GM10248 (cell line): ENCODE data around the gene CYTIP.

Experiments
- CTCF ChIA-PET: fragments of 300-600 bp; sonication (Branson Sonifier 250); formaldehyde crosslinking; extraction: SDS; loops from one replicate; lab custom pipeline; 2021; ENCODE audit warnings: antibody characterized with exemption; lab: Yijun Ruan, JAX
- POLR2A ChIA-PET: fragments of 350-650 bp; sonication (Branson Sonifier 250); formaldehyde crosslinking; extraction: SDS; loops from one replicate; lab custom pipeline; 2020; ENCODE audit warnings: antibody characterized with exemption; lab: Yijun Ruan, JAX
- DNase-seq: peaks from one replicate; pipeline ENCODE4 v3.0.0; 2012; ENCODE audit errors: extremely low spot score
- CTCF ChIP-seq: IDR thresholded peaks from 2 replicates; pipeline ENCODE4 v1.5.1; 2012; ENCODE audit warnings: mild to moderate bottlenecking, low read depth; ENCODE audit errors: extremely low read depth, missing control alignments, control extremely low read depth

CYTIP gene

GRCh38 chr2:157442191-157442590 is 1.7 kb downstream of the CYTIP start:
- TF ChIP-seq CTCF = no peak
- POLR2A ChIA-PET = interaction anchor here (0.7 kb wide), 1 partner anchor 29 kb away, joined by 3 read pairs; no protein-coding TSS in a partner anchor
- no peak for DNase-seq
- CTCF ChIA-PET = interaction anchor here (3.6 kb wide), 1 partner anchor 21 kb away, joined by 15 read pairs; no protein-coding TSS in a partner anchor

DNA sequence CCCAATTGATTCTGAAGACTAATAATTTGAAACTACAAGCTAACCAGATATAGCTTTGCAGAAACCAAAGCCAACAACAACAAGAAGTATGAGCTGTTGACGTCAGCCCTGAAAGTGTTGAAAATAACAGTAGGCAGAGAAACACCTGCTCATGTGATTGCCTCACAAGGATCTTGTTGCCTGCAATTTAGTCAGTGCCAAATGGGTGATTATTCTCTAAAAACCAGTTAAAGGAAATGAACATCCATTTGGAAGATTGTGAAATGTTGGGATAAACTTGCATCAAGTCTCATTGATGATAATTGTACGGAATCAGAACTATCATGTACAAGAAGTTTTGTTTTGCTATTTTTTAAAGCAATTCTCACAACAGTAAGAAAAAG is 2.8 kb downstream of the CYTIP start:
- peak; percentile 38 for DNase-seq
- POLR2A ChIA-PET = interaction anchor here (0.7 to 3.0 kb wide), 4 partner anchors 20 to 137 kb away, joined by 3 to 13 read pairs (median 8); no protein-coding TSS in a partner anchor
- CTCF ChIA-PET = interaction anchor here (0.9 to 8.2 kb wide), 12 partner anchors 13 to 114 kb away, joined by 3 to 49 read pairs (median 8); partner anchors contain the start of gene ERMN
- TF ChIP-seq CTCF = no peak

GRCh38 chr2:157440404-157441071 is 3.4 kb downstream of the CYTIP start:
- no peak for DNase-seq
- POLR2A ChIA-PET = interaction anchor here (0.7 to 3.0 kb wide), 4 partner anchors 20 to 136 kb away, joined by 3 to 13 read pairs (median 8); no protein-coding TSS in a partner anchor
- no peak for TF ChIP-seq CTCF
- CTCF ChIA-PET = interaction anchor here (0.8 to 8.2 kb wide), 18 partner anchors 13 to 138 kb away, joined by 3 to 49 read pairs (median 4); partner anchors contain the start of gene ERMN

- no peak for TF ChIP-seq CTCF
Observed at GRCh38 chr2:157439824-157440186, 4.1 kb downstream of the CYTIP start.

GRCh38 chr2:157438863-157439823 is 4.7 kb downstream of the CYTIP start:
- DNase-seq = no peak
- ChIA-PET CTCF (interaction anchor here (0.6 to 8.2 kb wide), 21 partner anchors 10 to 137 kb away, joined by 3 to 49 read pairs (median 4); partner anchors contain the start of gene ERMN), POLR2A (interaction anchor here (0.7 to 3.0 kb wide), 5 partner anchors 11 to 1093 kb away, joined by 3 to 13 read pairs (median 7); no protein-coding TSS in a partner anchor)
- TF ChIP-seq CTCF = no peak

More at GRCh38 chr2:157439824-157440186, 4.1 kb downstream of the CYTIP start:
- DNase-seq = peak; percentile 35
- CTCF ChIA-PET = interaction anchor here (0.8 to 8.2 kb wide), 19 partner anchors 10 to 137 kb away, joined by 3 to 49 read pairs (median 5); partner anchors contain the start of gene ERMN
- POLR2A ChIA-PET = interaction anchor here (0.7 to 3.0 kb wide), 4 partner anchors 11 to 1094 kb away, joined by 4 to 13 read pairs (median 8); no protein-coding TSS in a partner anchor
